ENCODE measurements around the gene FGF9.

The FGF9 gene

GRCh38 chr13:21670883-21671619, at the start of gene FGF9:
FGF9 (plus strand) TSS chr13:21671073; CDS start chr13:21671913, 840 bp downstream.
- peak; percentile 83 for DNase-seq

- DNase-seq, result peak; percentile 35
These were observed 45.5 kb upstream of the FGF9 start for GRCh38 chr13:21625366-21625765.

DNA sequence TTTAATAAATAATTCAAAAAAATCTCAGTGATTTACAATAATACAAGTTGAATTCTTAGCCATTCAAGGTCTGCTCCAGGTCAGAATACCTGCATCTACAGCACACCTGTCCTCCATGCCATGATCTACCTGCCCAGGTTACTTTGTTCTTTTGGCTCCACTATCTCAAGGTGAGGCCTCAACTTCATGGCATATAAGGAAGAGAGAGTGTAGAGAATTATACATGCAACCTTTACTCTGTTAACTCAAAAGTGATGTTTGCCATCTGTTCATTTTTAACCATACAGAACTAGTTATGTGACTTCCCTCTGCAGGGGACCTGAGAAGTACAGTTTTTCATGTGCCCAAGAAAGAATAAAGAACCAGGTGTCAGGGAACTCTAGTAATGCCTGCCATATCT, 38.7 kb upstream of the FGF9 start:
- DNase-seq, result no peak

GRCh38 chr13:21636656-21637055, 34.2 kb upstream of the FGF9 start:
- no peak for DNase-seq

DNA sequence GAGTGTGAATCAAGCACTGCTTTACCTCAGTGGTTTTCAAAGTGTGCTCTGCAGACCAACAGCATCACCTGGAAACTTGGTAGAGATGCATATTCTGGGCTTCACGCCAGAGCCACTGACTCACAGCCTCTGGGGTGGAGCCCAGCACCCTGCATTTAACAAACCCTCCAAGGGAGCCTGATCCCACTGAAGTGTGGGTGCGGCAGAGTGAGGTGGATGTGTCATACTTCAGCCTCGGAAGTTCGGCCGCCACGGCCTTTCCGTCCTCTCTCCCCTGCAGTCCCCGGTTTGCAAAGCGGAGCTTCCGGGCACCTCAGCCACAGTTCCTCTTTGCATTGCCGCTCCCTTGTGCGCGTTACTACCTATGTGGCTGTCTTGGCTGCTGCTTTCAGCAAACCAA, 33.6 kb upstream of the FGF9 start:
- DNase-seq, result peak; percentile 22

GRCh38 chr13:21638319-21639282, 32.3 kb upstream of the FGF9 start:
- DNase-seq, result peak; percentile 60

- DNase-seq, result no peak
These were observed 31.3 kb upstream of the FGF9 start for GRCh38 chr13:21639561-21639960.

- no peak for DNase-seq
These were observed 29.2 kb upstream of the FGF9 start for GRCh38 chr13:21641629-21642028.

GRCh38 chr13:21657538-21657937, 13.3 kb upstream of the FGF9 start:
- no peak for DNase-seq

DNA sequence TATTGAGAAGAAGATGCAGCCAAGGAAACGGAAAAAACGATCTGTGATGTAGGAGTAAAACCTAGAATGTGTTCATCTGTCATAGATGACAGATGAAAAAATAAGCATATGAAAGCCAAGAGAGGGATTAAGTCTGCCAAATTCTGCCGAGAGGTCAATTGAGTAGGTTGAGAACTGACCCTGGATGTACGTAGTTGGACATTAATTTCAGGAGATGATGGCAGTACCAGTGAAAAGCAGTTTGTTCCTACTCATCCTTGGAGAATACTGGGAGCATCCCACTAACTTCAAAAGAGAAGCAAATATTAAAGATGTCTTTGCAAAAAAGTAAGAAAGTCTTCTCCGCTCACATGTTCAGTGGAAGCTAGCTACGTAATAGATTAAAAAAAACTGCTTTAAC, 11.8 kb upstream of the FGF9 start:
- no peak for DNase-seq

DNA sequence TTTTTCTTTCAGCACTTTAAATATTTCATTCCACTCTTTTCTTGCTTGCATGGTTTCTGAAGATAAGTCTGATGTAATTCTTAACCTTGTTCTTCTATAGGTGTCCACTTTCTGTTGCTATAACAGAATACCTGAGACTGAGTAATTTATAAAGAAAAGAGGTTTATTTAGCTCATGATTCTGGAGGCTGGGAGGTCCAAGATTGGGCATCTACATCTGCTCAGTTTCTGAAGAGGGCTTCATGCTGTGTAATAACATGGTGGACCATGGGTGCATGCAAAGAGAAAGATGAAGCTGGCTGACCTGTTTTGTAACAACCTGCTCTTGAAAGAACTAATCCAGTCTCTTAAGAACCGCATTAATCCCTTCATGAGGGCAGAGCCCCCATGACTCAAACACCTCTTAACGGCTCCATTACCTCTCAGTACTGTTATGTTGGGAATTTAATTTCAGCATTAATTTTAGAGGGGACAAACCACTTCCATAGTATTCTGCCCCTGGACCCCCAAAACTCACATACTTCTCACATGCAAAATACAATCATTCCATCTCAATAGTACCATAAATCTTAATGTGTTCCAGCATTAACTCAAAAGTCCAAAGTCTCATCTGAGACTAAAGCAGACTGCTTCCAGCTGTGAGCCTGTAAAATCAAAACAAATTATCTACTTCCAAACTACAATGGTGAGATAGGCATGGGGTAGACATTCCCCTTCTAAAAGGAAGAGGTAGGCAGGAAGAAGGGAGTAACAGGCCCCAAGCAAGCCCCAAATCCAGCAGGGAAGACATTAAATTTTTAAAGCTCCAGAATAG, 9.6 kb upstream of the FGF9 start:
- no peak for DNase-seq

- no peak for DNase-seq
These were observed 7.7 kb upstream of the FGF9 start for GRCh38 chr13:21663197-21663596.

DNA sequence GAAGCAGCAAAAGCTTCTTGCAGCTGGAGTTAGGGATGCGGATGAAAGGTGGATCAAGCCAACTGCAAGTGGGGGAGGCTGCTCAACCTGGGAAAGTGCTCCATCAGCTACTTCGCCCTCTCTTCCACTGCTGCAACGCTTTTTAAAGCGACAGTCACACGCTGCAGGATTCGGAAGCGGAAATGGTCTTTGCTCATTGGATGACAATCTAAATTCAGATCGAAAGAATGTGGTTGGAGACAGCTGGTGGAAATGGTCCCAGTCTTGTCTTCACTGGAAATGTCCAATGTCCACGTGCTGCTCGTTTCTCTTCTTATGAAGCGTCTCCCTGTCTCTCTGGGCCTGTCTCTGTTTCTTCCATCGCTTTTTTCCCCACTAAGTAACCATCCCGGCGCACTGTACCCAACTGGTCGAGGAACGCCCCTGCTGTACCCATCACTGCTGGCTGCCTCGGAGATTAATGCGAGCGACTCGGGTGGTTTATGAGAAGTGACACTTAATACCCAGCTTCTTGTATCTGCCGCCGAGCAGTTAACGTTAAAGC, 2.1 kb upstream of the FGF9 start:
- DNase-seq, result peak; percentile 1

- peak; percentile 67 for DNase-seq
These were observed 629 bp upstream of the FGF9 start for GRCh38 chr13:21670006-21670882.

DNA sequence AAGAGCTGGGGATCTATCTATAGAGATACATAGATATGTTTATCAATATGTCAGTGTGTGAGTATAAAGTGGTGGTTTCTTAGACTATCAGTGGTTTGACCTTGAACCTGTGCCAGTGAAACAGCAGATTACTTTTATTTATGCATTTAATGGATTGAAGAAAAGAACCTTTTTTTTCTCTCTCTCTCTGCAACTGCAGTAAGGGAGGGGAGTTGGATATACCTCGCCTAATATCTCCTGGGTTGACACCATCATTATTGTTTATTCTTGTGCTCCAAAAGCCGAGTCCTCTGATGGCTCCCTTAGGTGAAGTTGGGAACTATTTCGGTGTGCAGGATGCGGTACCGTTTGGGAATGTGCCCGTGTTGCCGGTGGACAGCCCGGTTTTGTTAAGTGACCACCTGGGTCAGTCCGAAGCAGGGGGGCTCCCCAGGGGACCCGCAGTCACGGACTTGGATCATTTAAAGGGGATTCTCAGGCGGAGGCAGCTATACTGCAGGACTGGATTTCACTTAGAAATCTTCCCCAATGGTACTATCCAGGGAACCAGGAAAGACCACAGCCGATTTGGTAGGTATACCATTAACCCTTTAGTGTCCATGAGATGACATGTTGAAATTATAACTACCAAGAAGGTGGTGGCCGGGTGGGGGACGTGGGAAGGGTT, 880 bp downstream of the FGF9 start:
- DNase-seq, result peak; percentile 15

DNA sequence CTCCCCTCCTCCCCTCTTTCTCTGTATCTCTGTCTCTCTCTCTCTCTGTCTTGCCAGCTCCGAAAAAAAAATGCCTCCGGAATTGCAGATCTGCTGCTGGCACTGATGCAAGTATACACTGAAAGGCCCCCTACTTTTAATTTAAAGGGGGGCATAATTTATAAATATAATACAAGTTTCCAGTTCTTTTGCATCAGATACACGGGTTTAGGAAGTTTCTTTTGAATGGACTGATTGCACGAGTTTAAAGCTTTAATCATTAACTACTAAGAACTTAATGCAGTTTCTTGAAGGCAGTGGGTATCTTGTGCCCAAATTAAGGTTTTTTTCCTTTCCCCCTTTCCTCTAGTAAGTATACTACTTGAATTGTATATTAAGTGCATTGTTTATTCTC, 1.4 kb downstream of the FGF9 start:
- no peak for DNase-seq

DNA sequence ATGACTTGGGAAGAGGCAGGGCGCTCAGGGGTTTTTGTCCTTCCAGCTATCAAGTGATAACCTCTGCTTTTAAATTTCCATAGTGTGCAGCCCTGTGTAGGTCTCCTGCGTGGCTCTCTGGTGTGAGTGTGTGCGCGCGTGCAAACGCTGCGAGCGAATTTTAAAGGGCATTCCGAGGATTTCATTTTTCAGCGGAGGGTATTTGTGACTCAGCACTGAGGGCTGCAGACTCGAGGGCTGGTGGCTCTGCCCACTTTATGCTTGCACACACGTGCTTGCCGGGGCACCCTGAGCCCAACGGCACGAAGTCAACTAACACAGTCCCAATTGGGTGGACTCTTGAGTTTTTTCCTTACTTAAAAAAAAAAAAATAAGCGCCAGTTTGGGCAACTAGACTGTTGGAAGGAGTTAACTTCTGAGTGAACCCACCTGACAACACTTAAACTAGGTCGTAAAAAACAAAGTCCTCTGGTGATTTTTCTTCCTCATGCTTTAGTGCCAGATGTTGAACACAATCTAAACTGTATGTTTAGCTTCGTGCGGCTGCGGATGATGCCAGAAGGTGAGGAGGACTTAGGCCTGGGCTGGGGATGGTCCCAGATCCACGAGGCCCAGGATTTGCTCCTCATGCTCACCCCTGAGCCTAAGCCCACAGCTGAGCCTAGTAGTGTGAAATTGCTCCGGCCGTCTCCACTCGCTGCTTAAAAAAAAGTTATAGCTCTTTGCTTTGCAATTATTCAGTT, 2.1 kb downstream of the FGF9 start:
- DNase-seq, result peak; percentile 6

GRCh38 chr13:21673539-21673788, 2.6 kb downstream of the FGF9 start:
- peak; percentile 49 for DNase-seq

GRCh38 chr13:21673789-21674489, 3.1 kb downstream of the FGF9 start:
- DNase-seq, result peak; percentile 39

- DNase-seq, result peak; percentile 15
These were observed 3.7 kb downstream of the FGF9 start for GRCh38 chr13:21674490-21675009.

All from CD4-positive, alpha-beta T cell treated with Interleukin-17A for 1 hour (primary cell).